Measurements from ENCODE around the gene NEK1. TPM values are rescaled to one million over a fixed set of nuclear protein-coding genes. Genes with fewer than 3 reads are reported as not detected.

Gene NEK1
- total RNA-seq, 1 experiment from 2014 or later = 18.6 TPM

DNA sequence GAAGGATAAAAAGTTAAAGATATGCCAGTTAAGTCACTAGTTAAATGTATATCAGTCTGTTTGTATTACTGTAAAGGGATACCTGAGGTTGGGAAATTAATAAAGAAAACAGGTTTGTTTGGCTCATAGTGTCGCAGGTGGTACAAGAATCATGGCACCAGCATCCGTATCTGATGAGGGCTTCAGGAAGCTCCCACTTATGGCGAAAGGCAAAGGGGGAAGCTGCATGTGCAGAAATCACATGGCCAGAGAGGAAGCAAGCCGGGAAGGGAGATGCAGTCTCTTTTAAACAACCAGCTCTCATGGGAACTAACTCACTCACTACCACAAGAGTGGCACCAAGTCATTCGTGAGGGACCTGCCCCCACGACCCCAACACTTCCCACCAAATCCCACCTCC, 249.8 kb downstream of the NEK1 start:
- ChIA-PET CTCF (interaction anchor here (1.0 kb wide), 1 partner anchor 353 kb away, joined by 3 read pairs; the partner anchor contains the start of gene CBR4), POLR2A (ENCODE audit: unreplicated experiment) (no interaction called here)
- no peak overlapping the region for H3K4me3 ChIP-seq
- no peaks in the 10 kb centered on the region for H3K9me2 ChIP-seq (ENCODE audit: insufficient read depth)
- H3K79me2 ChIP-seq (ENCODE audit: low read depth) = no peaks in the 10 kb centered on the region
- peak overlapping the region; percentile 57; the same call in 1 of the 2 replicates for H3K27ac ChIP-seq
- peaks cover 3% of the 10 kb centered on the region; the same call in 1 of the 2 replicates for H3F3A ChIP-seq (ENCODE audit: insufficient read depth, low read depth)
- DNase-seq = no peak
- BruUV-seq (replicated peaks) = no TSS peak
- intact Hi-C loops (cut with micrococcal nuclease; ENCODE audit: unreplicated experiment) = loop anchor here (5.0 kb wide), 1 partner anchor 90 kb away; the partner anchor contains the start of gene SH3RF1
- H3K27me3 ChIP-seq (ENCODE audit: insufficient read depth, low read depth) = no peaks in the 10 kb centered on the region
- H3K9me3 ChIP-seq (ENCODE audit: insufficient read depth, low read depth) = peaks cover 9% of the 10 kb centered on the region; the same call in 1 of the 2 replicates
- no peak overlapping the region for H2AFZ ChIP-seq
- TF ChIP-seq, protein P1, sequence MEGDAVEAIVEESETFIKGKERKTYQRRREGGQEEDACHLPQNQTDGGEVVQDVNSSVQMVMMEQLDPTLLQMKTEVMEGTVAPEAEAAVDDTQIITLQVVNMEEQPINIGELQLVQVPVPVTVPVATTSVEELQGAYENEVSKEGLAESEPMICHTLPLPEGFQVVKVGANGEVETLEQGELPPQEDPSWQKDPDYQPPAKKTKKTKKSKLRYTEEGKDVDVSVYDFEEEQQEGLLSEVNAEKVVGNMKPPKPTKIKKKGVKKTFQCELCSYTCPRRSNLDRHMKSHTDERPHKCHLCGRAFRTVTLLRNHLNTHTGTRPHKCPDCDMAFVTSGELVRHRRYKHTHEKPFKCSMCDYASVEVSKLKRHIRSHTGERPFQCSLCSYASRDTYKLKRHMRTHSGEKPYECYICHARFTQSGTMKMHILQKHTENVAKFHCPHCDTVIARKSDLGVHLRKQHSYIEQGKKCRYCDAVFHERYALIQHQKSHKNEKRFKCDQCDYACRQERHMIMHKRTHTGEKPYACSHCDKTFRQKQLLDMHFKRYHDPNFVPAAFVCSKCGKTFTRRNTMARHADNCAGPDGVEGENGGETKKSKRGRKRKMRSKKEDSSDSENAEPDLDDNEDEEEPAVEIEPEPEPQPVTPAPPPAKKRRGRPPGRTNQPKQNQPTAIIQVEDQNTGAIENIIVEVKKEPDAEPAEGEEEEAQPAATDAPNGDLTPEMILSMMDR (conservative IDR thresholded peaks at IDR 0.05) = no peak
- TF ChIP-seq EZH2 (IDR thresholded peaks at IDR 0.05; ENCODE audit: low read depth) = no peak
- H3K36me3 ChIP-seq (ENCODE audit: low read depth) = no peaks in the 10 kb centered on the region
- H3K4me2 ChIP-seq = no peak overlapping the region
- H4K20me1 ChIP-seq (ENCODE audit: insufficient read depth) = no peaks in the 10 kb centered on the region
- no peaks in the 10 kb centered on the region for H3K4me1 ChIP-seq (replicated peaks; ENCODE audit: insufficient read depth)

DNA sequence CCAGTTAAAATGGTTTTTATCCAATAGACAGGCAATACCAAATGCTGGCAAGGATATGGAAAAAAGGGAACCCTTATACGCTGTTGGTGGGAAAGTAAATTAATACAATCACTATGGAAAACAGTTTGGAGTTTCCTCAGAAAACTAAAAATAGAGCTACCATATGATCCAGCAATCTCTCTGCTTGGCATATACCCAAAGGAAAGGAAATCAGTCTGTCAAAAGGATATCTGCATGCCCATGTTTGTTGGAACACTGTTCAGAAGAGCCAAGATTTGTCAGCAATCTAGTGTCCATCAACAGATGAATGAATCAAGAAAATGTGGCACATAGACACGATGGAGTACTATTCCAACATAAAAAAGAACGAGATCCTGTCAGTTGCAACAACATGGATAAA, 250.6 kb downstream of the NEK1 start:
- POLR2A ChIA-PET (ENCODE audit: unreplicated experiment) = no interaction called here
- no TSS peak for BruUV-seq (replicated peaks)
- intact Hi-C loops (cut with micrococcal nuclease; ENCODE audit: unreplicated experiment) = loop anchor here (5.0 kb wide), 1 partner anchor 89 kb away; the partner anchor contains the start of gene SH3RF1

DNA sequence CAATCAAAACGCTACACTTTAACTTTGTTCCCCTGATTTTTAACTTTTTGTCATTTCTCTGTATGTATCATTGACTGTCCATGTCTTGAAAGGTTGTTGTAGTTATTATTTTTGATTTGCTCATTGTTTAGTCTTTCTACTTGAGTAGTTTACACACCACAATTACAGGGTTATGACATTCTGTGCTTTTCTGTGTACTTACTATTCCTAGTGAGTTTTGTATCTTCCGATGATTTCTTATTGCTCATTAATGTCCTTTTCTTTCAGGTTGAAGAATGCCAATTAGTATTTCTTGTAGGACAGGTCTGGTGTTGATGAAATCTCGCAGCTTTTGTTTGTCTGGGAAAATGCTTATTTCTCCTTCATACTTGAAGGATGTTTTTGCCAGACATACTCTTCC, 252.4 kb downstream of the NEK1 start:
- no TSS peak for BruUV-seq (replicated peaks)
- H4K20me1 ChIP-seq (ENCODE audit: insufficient read depth) = no peaks in the 10 kb centered on the region
- no peaks in the 10 kb centered on the region for H3K4me1 ChIP-seq (replicated peaks; ENCODE audit: insufficient read depth)
- no peak overlapping the region for H3K4me3 ChIP-seq
- ChIA-PET CTCF (no interaction called here), POLR2A (ENCODE audit: unreplicated experiment) (no interaction called here)
- H3K4me2 ChIP-seq = no peak overlapping the region
- peaks cover 3% of the 10 kb centered on the region; the same call in 1 of the 2 replicates for H3F3A ChIP-seq (ENCODE audit: insufficient read depth, low read depth)
- H3K9me3 ChIP-seq (ENCODE audit: insufficient read depth, low read depth) = no peaks in the 10 kb centered on the region
- H2AFZ ChIP-seq = no peak overlapping the region
- DNase-seq = no peak
- H3K79me2 ChIP-seq (ENCODE audit: low read depth) = no peaks in the 10 kb centered on the region
- no peak overlapping the region for H3K27ac ChIP-seq
- TF ChIP-seq, protein P1 (conservative IDR thresholded peaks at IDR 0.05) = no peak
- TF ChIP-seq EZH2 (IDR thresholded peaks at IDR 0.05; ENCODE audit: low read depth) = no peak
- no peaks in the 10 kb centered on the region for H3K9me2 ChIP-seq (ENCODE audit: insufficient read depth)
- no peaks in the 10 kb centered on the region for H3K27me3 ChIP-seq (ENCODE audit: insufficient read depth, low read depth)
- no peaks in the 10 kb centered on the region for H3K36me3 ChIP-seq (ENCODE audit: low read depth)
- intact Hi-C loops (cut with micrococcal nuclease; ENCODE audit: unreplicated experiment) = loop anchor here (5.0 kb wide), 1 partner anchor 88 kb away; the partner anchor contains the start of gene SH3RF1

More for the DNA sequence above, 250.6 kb downstream of the NEK1 start:
- no peak for TF ChIP-seq EZH2 (IDR thresholded peaks at IDR 0.05; ENCODE audit: low read depth)
- TF ChIP-seq, protein P1 (conservative IDR thresholded peaks at IDR 0.05) = no peak
- CTCF ChIA-PET = no interaction called here
- Histone ChIP-seq H3K4me1 (replicated peaks; ENCODE audit: insufficient read depth) (no peaks in the 10 kb centered on the region), H3K27me3 (ENCODE audit: insufficient read depth, low read depth) (no peaks in the 10 kb centered on the region), H3K27ac (no peak overlapping the region), H2AFZ (no peak overlapping the region), H3K36me3 (ENCODE audit: low read depth) (no peaks in the 10 kb centered on the region), H3K9me3 (ENCODE audit: insufficient read depth, low read depth) (peaks cover 4% of the 10 kb centered on the region; the same call in 1 of the 2 replicates), H3K79me2 (ENCODE audit: low read depth) (no peaks in the 10 kb centered on the region), H4K20me1 (ENCODE audit: insufficient read depth) (no peaks in the 10 kb centered on the region), H3K9me2 (ENCODE audit: insufficient read depth) (no peaks in the 10 kb centered on the region), H3F3A (ENCODE audit: insufficient read depth, low read depth) (peaks cover 3% of the 10 kb centered on the region; the same call in 1 of the 2 replicates), H3K4me2 (no peak overlapping the region), H3K4me3 (no peak overlapping the region)
- no peak for DNase-seq

All from PC-9 (cell line).